Measurements from ENCODE around the gene ABCA7. TPM values are rescaled to one million over a fixed set of nuclear protein-coding genes. Genes with fewer than 3 reads are reported as not detected.

Gene ABCA7
- total and polyA plus RNA-seq, 2 of the 8 experiments (the other 6 are each of a cell fraction or from before 2014, with no cell fraction given), result 10.4 to 25.6 TPM

- TF ChIP-seq, protein P1, sequence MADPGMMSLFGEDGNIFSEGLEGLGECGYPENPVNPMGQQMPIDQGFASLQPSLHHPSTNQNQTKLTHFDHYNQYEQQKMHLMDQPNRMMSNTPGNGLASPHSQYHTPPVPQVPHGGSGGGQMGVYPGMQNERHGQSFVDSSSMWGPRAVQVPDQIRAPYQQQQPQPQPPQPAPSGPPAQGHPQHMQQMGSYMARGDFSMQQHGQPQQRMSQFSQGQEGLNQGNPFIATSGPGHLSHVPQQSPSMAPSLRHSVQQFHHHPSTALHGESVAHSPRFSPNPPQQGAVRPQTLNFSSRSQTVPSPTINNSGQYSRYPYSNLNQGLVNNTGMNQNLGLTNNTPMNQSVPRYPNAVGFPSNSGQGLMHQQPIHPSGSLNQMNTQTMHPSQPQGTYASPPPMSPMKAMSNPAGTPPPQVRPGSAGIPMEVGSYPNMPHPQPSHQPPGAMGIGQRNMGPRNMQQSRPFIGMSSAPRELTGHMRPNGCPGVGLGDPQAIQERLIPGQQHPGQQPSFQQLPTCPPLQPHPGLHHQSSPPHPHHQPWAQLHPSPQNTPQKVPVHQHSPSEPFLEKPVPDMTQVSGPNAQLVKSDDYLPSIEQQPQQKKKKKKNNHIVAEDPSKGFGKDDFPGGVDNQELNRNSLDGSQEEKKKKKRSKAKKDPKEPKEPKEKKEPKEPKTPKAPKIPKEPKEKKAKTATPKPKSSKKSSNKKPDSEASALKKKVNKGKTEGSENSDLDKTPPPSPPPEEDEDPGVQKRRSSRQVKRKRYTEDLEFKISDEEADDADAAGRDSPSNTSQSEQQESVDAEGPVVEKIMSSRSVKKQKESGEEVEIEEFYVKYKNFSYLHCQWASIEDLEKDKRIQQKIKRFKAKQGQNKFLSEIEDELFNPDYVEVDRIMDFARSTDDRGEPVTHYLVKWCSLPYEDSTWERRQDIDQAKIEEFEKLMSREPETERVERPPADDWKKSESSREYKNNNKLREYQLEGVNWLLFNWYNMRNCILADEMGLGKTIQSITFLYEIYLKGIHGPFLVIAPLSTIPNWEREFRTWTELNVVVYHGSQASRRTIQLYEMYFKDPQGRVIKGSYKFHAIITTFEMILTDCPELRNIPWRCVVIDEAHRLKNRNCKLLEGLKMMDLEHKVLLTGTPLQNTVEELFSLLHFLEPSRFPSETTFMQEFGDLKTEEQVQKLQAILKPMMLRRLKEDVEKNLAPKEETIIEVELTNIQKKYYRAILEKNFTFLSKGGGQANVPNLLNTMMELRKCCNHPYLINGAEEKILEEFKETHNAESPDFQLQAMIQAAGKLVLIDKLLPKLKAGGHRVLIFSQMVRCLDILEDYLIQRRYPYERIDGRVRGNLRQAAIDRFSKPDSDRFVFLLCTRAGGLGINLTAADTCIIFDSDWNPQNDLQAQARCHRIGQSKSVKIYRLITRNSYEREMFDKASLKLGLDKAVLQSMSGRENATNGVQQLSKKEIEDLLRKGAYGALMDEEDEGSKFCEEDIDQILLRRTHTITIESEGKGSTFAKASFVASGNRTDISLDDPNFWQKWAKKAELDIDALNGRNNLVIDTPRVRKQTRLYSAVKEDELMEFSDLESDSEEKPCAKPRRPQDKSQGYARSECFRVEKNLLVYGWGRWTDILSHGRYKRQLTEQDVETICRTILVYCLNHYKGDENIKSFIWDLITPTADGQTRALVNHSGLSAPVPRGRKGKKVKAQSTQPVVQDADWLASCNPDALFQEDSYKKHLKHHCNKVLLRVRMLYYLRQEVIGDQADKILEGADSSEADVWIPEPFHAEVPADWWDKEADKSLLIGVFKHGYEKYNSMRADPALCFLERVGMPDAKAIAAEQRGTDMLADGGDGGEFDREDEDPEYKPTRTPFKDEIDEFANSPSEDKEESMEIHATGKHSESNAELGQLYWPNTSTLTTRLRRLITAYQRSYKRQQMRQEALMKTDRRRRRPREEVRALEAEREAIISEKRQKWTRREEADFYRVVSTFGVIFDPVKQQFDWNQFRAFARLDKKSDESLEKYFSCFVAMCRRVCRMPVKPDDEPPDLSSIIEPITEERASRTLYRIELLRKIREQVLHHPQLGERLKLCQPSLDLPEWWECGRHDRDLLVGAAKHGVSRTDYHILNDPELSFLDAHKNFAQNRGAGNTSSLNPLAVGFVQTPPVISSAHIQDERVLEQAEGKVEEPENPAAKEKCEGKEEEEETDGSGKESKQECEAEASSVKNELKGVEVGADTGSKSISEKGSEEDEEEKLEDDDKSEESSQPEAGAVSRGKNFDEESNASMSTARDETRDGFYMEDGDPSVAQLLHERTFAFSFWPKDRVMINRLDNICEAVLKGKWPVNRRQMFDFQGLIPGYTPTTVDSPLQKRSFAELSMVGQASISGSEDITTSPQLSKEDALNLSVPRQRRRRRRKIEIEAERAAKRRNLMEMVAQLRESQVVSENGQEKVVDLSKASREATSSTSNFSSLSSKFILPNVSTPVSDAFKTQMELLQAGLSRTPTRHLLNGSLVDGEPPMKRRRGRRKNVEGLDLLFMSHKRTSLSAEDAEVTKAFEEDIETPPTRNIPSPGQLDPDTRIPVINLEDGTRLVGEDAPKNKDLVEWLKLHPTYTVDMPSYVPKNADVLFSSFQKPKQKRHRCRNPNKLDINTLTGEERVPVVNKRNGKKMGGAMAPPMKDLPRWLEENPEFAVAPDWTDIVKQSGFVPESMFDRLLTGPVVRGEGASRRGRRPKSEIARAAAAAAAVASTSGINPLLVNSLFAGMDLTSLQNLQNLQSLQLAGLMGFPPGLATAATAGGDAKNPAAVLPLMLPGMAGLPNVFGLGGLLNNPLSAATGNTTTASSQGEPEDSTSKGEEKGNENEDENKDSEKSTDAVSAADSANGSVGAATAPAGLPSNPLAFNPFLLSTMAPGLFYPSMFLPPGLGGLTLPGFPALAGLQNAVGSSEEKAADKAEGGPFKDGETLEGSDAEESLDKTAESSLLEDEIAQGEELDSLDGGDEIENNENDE (IDR thresholded peaks at IDR 0.05; ENCODE audit: insufficient replicate concordance, low read length), result no peak
- TF ChIP-seq KDM4A (IDR thresholded peaks at IDR 0.05; ENCODE audit: low read depth, low read length, severe bottlenecking) (no peak), ZNF274 (IDR thresholded peaks at IDR 0.05; ENCODE audit: borderline replicate concordance, extremely low read depth, low read length) (no peak), RNF2 (IDR thresholded peaks at IDR 0.05; ENCODE audit: borderline replicate concordance, low read depth, low read length, missing control alignments, poor library complexity, severe bottlenecking) (no peak), SUZ12 (IDR thresholded peaks at IDR 0.05; ENCODE audit: low read length) (no peak)
These were observed 53.4 kb downstream of the ABCA7 start (continued) for GRCh38 chr19:1093330-1093729.
